Stimulated activated CD8-positive, alpha-beta memory T cell treated with anti-CD3 and anti-CD28 coated beads, Interleukin-4, amount 100 ng/mL, for 1 hour (primary cell): ENCODE data around the gene SVOP.

Experiments used
- DNase-seq, 2 donors: peaks; one replicate each; pipeline ENCODE4 v3.0.0-alpha.2; 2020; ENCODE audit warnings: low read depth in 2 of 2, low spot score in 1 of 2

The SVOP gene

GRCh38 chr12:108858311-108859074 lies 162.4 kb downstream of the SVOP start:
- DNase-seq: no peak
